Neural cell (in vitro differentiated cells): ENCODE data around the gene PALMD. TPM values are rescaled to one million over a fixed set of nuclear protein-coding genes. Genes with fewer than 3 reads are reported as not detected.

Experiments
- H2AFZ ChIP-seq: fragments of 200-600, 300-800 bp; sonication (generic), shearing (Covaris generic); 2 replicates; pipeline ENCODE4 v1.6.0; 2014; ENCODE audit warnings: low read depth, mild to moderate bottlenecking, antibody characterized with exemption, low read length, moderate library complexity
- H3F3A ChIP-seq: fragments of 200-600 bp; shearing (Covaris generic); 2 replicates; pipeline ENCODE4 v1.6.1; 2016; ENCODE audit warnings: mild to moderate bottlenecking, moderate library complexity, mixed read lengths, antibody characterized with exemption, low read length; ENCODE audit not compliant: insufficient read depth, poor library complexity, severe bottlenecking
- H3K27ac ChIP-seq: fragments of 200-600, 300-800 bp; sonication (generic), shearing (Covaris generic); 2 replicates; pipeline ENCODE4 v1.5.1; 2014; ENCODE audit warnings: mild to moderate bottlenecking, low read length, moderate library complexity
- H3K27me3 ChIP-seq: fragments of 300-800, 200-600 bp; sonication (generic), shearing (Covaris generic); 2 replicates; pipeline ENCODE4 v1.6.0; 2014; ENCODE audit warnings: mild to moderate bottlenecking, low read depth, low read length, moderate library complexity; ENCODE audit not compliant: insufficient read depth
- H3K36me3 ChIP-seq: fragments of 300-800, 200-600 bp; sonication (generic), shearing (Covaris generic); 2 replicates; pipeline ENCODE4 v1.5.1; 2014; ENCODE audit warnings: mild to moderate bottlenecking, antibody characterized with exemption, low read length, moderate library complexity; ENCODE audit not compliant: insufficient read depth
- H3K4me2 ChIP-seq: fragments of 300-800, 200-600 bp; sonication (generic), shearing (Covaris generic); 2 replicates; pipeline ENCODE4 v1.6.0; 2014; ENCODE audit warnings: mild to moderate bottlenecking, low read length
- H3K4me3 ChIP-seq: fragments of 300-800, 200-600 bp; sonication (generic), shearing (Covaris generic); 2 replicates; pipeline ENCODE4 v1.5.1; 2014; ENCODE audit warnings: mild to moderate bottlenecking, low read length, moderate library complexity
- H3K79me2 ChIP-seq: fragments of 200-600 bp; shearing (Covaris generic); replicated peaks from 2 replicates; pipeline ENCODE4 v1.6.0; 2014; ENCODE audit warnings: mild to moderate bottlenecking, low read length, moderate library complexity; ENCODE audit not compliant: insufficient read depth
- H3K9ac ChIP-seq: fragments of 300-800, 200-600 bp; sonication (generic), shearing (Covaris generic); 2 replicates; pipeline ENCODE4 v1.6.1; 2016; ENCODE audit warnings: mild to moderate bottlenecking, low read length, mixed read lengths
- H3K9me2 ChIP-seq: fragments of 200-600 bp; shearing (Covaris generic); 2 replicates; pipeline ENCODE4 v1.6.1; 2016; ENCODE audit warnings: mild to moderate bottlenecking, low read length, mixed read lengths; ENCODE audit not compliant: insufficient read depth
- H3K9me3 ChIP-seq: fragments of 200-600, 300-800 bp; sonication (generic), shearing (Covaris generic); 2 replicates; pipeline ENCODE4 v1.6.1; 2016; ENCODE audit warnings: mild to moderate bottlenecking, mixed run types, low read length, moderate library complexity, mixed read lengths
- H4K20me1 ChIP-seq: fragments of 200-600 bp; shearing (Covaris generic); 2 replicates; pipeline ENCODE4 v1.6.1; 2016; ENCODE audit warnings: mild to moderate bottlenecking, mixed run types; ENCODE audit not compliant: insufficient read depth
- EP300 ChIP-seq: fragments of 450-650 bp; conservative IDR thresholded peaks from 2 replicates; pipeline ENCODE4 v1.6.1; 2014; ENCODE audit warnings: antibody characterized with exemption, mild to moderate bottlenecking, moderate library complexity; ENCODE audit not compliant: poor library complexity, severe bottlenecking
- EZH2 ChIP-seq: fragments of 200-600, 300-800 bp; shearing (Covaris generic), sonication (generic); IDR thresholded peaks from 2 replicates; pipeline ENCODE4 v1.6.1; 2014; ENCODE audit warnings: antibody characterized with exemption, low read length, borderline replicate concordance, mild to moderate bottlenecking; ENCODE audit not compliant: insufficient read depth, poor library complexity, severe bottlenecking
- MXI1 ChIP-seq: fragments of 450-650 bp; conservative IDR thresholded peaks from 2 replicates; pipeline ENCODE4 v1.6.1; 2014; ENCODE audit warnings: antibody characterized with exemption, mild to moderate bottlenecking; ENCODE audit not compliant: poor library complexity, severe bottlenecking
- POLR2AphosphoS5 ChIP-seq: IDR thresholded peaks from 2 replicates; pipeline ENCODE4 v1.6.1; 2012
- RAD21 ChIP-seq: fragments of 450-650 bp; conservative IDR thresholded peaks from 2 replicates; pipeline ENCODE4 v1.6.1; 2014; ENCODE audit warnings: antibody characterized with exemption, mild to moderate bottlenecking, moderate library complexity
- SMC3 ChIP-seq: fragments of 450-650 bp; conservative IDR thresholded peaks from 2 replicates; pipeline ENCODE4 v1.6.1; 2014; ENCODE audit warnings: antibody characterized with exemption, mild to moderate bottlenecking, moderate library complexity; ENCODE audit not compliant: poor library complexity
- TAF1 ChIP-seq: IDR thresholded peaks from 2 replicates; pipeline ENCODE4 v1.6.1; 2012; ENCODE audit warnings: low read depth
- polyA plus RNA-seq: library from polyadenylated mRNA; depleted of rRNA; stranded (reverse); fragments of >200 nt; gene quantifications from 2 replicates; pipeline ENCODE4 v1.2.3, GENCODE V29; 2014
- TF ChIP-seq, protein P1 (sequence below): fragments of 450-650 bp; IDR thresholded peaks from 2 replicates; pipeline ENCODE4 v1.5.1; 2014; ENCODE audit warnings: antibody characterized with exemption, mild to moderate bottlenecking, moderate library complexity; ENCODE audit not compliant: poor library complexity, severe bottlenecking
- TF ChIP-seq, protein P2 (sequence below): IDR thresholded peaks from 2 replicates; pipeline ENCODE4 v1.6.1; 2012; ENCODE audit warnings: borderline replicate concordance

PALMD gene
- polyA plus RNA-seq, 1 donor from 2014 or later = 19.4 TPM

DNA sequence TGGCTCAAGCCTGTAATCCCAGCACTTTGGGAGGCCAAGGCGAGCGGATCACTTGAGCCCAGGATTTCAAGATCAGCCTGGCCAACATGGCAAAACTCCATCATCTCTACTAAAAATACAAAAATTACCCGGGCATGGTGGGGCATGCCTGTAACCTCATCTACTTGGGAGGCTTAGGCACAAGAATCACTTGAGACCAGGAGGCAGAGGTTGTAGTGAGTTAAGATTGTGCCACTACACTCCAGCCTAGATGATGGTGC is 12.0 kb downstream of the PALMD start:
- H3K79me2 ChIP-seq = no peaks in the 10 kb centered on the region
- H3K4me3 ChIP-seq = no peak overlapping the region
- H3K9me2 ChIP-seq = no peaks in the 10 kb centered on the region
- no peak for TF ChIP-seq RAD21
- no peak overlapping the region for H3K9ac ChIP-seq
- H3K36me3 ChIP-seq = no peaks in the 10 kb centered on the region
- H4K20me1 ChIP-seq = no peaks in the 10 kb centered on the region
- no peak overlapping the region for H3K27ac ChIP-seq
- H3F3A ChIP-seq = no peaks in the 10 kb centered on the region
- no peak overlapping the region for H2AFZ ChIP-seq
- no peaks in the 10 kb centered on the region for H3K27me3 ChIP-seq
- H3K9me3 ChIP-seq = no peaks in the 10 kb centered on the region
- H3K4me2 ChIP-seq = no peak overlapping the region

- no peaks in the 10 kb centered on the region for H3K79me2 ChIP-seq
- TF ChIP-seq TAF1 = no peak
- TF ChIP-seq, protein P1, sequence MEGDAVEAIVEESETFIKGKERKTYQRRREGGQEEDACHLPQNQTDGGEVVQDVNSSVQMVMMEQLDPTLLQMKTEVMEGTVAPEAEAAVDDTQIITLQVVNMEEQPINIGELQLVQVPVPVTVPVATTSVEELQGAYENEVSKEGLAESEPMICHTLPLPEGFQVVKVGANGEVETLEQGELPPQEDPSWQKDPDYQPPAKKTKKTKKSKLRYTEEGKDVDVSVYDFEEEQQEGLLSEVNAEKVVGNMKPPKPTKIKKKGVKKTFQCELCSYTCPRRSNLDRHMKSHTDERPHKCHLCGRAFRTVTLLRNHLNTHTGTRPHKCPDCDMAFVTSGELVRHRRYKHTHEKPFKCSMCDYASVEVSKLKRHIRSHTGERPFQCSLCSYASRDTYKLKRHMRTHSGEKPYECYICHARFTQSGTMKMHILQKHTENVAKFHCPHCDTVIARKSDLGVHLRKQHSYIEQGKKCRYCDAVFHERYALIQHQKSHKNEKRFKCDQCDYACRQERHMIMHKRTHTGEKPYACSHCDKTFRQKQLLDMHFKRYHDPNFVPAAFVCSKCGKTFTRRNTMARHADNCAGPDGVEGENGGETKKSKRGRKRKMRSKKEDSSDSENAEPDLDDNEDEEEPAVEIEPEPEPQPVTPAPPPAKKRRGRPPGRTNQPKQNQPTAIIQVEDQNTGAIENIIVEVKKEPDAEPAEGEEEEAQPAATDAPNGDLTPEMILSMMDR = no peak
- TF ChIP-seq, protein P2, sequence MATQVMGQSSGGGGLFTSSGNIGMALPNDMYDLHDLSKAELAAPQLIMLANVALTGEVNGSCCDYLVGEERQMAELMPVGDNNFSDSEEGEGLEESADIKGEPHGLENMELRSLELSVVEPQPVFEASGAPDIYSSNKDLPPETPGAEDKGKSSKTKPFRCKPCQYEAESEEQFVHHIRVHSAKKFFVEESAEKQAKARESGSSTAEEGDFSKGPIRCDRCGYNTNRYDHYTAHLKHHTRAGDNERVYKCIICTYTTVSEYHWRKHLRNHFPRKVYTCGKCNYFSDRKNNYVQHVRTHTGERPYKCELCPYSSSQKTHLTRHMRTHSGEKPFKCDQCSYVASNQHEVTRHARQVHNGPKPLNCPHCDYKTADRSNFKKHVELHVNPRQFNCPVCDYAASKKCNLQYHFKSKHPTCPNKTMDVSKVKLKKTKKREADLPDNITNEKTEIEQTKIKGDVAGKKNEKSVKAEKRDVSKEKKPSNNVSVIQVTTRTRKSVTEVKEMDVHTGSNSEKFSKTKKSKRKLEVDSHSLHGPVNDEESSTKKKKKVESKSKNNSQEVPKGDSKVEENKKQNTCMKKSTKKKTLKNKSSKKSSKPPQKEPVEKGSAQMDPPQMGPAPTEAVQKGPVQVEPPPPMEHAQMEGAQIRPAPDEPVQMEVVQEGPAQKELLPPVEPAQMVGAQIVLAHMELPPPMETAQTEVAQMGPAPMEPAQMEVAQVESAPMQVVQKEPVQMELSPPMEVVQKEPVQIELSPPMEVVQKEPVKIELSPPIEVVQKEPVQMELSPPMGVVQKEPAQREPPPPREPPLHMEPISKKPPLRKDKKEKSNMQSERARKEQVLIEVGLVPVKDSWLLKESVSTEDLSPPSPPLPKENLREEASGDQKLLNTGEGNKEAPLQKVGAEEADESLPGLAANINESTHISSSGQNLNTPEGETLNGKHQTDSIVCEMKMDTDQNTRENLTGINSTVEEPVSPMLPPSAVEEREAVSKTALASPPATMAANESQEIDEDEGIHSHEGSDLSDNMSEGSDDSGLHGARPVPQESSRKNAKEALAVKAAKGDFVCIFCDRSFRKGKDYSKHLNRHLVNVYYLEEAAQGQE = no peak
- no peak for TF ChIP-seq EP300
- no peak for TF ChIP-seq EZH2
- TF ChIP-seq POLR2AphosphoS5 = no peak
- TF ChIP-seq MXI1 = no peak
- TF ChIP-seq RAD21 = no peak
- no peak for TF ChIP-seq SMC3
- no peaks in the 10 kb centered on the region for H3K9me2 ChIP-seq
- H2AFZ ChIP-seq = no peak overlapping the region
- no peaks in the 10 kb centered on the region for H3K27me3 ChIP-seq
- no peaks in the 10 kb centered on the region for H3K9me3 ChIP-seq
- H3K4me2 ChIP-seq = no peak overlapping the region
- no peak overlapping the region for H3K4me3 ChIP-seq
- no peaks in the 10 kb centered on the region for H4K20me1 ChIP-seq
- no peaks in the 10 kb centered on the region for H3F3A ChIP-seq
- H3K36me3 ChIP-seq = no peaks in the 10 kb centered on the region
- no peak overlapping the region for H3K9ac ChIP-seq
- H3K27ac ChIP-seq = no peak overlapping the region
Measured at GRCh38 chr1:99659755-99660210, 13.9 kb downstream of the PALMD start.

DNA sequence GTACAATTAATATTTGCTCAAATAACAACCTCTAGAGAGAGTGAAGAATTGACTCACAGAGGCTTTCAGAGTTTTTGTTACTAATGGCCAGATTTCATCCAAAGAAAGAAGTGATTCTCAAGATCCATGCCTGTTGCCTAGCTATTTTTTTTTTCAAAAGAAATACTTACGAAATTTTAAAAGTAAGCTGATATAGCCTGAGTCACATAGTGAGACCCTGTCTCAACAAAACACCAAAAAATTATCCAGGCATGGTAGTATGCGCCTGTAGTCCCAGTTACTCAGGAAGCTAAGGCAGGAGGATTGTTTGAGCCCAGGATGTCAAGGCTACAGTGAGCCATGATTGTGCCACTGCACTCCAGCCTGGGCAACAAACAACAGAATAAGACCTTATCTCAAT is 14.6 kb downstream of the PALMD start:
- H3K9me3 ChIP-seq = no peaks in the 10 kb centered on the region
- H3K9ac ChIP-seq = no peak overlapping the region
- TF ChIP-seq TAF1 (no peak), EP300 (no peak), RAD21 (no peak), MXI1 (no peak), POLR2AphosphoS5 (no peak), EZH2 (no peak)
- TF ChIP-seq, protein P1 = no peak
- H3K4me2 ChIP-seq = no peak overlapping the region
- H3K9me2 ChIP-seq = no peaks in the 10 kb centered on the region
- H3K27ac ChIP-seq = no peak overlapping the region
- H2AFZ ChIP-seq = no peak overlapping the region
- H3K27me3 ChIP-seq = no peaks in the 10 kb centered on the region
- H3K4me3 ChIP-seq = no peak overlapping the region
- H3K79me2 ChIP-seq = no peaks in the 10 kb centered on the region
- H3K36me3 ChIP-seq = no peaks in the 10 kb centered on the region
- H3F3A ChIP-seq = no peaks in the 10 kb centered on the region
- H4K20me1 ChIP-seq = no peaks in the 10 kb centered on the region
